ENCODE results near the gene ATP11C.

Gene ATP11C

DNA sequence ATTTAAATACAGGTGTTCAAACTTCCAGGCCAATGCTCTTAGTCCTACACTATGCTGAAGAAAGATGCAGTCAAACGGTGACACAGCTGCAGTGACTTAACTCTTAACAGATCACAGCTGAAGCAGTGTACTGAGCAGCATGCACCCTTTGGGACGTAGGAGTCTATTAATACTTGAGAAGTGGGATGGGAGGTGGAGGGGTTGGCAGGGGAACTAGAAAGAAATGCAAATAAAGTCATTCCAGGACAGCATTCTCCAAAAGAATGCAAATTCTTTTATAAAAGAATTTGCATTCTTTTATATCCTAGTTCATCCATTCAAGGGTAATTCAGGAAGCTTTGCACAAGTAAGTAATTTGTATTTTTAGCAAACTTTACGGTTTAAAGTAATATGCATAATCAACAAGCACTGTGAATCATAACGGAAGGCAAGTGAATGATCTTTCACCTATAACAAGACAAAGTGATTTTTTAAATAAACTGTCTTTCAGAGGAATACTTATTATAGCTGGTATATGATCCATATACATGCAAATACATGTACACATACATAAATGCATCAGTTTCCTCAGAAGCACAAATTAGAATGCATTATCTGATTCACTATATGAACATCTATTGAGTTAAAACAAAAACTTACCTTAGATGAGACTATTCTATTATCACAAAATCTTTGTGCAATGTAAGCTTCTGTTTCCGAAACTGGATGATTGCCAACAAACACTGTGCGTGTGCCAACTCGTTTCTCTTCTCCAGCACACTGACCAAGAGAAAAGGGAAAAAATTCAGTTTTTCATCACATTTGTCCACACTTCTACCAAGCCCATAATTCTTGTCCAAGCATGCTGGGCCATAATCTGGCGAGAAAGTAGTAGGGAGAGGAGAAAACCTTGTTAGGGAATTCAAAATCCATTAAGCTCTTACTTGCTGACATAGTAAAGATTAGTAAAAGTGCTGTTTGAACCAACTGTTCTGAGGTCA lies 106.5 kb downstream of the ATP11C start:
- H3K27ac ChIP-seq (ENCODE audit: low read length): no peak overlapping the region
- H3K4me3 ChIP-seq (ENCODE audit: low read depth in 1 of 2, low read length in 2 of 2): no peak overlapping the region
- H3K9me3 ChIP-seq (ENCODE audit: control insufficient read depth in 1 of 2, low read length in 2 of 2): no peaks in the 10 kb centered on the region
- H3K27me3 ChIP-seq (ENCODE audit: low read depth, low read length): no peaks in the 10 kb centered on the region
- H3K4me1 ChIP-seq (ENCODE audit: control insufficient read depth in 1 of 2, insufficient read depth in 2 of 2, low read length in 2 of 2): peaks cover 0 to 17% of the 10 kb centered on the region in 2 donors
- no peaks in the 10 kb centered on the region for H3K36me3 ChIP-seq (ENCODE audit: control insufficient read depth in 1 of 2, insufficient read depth in 2 of 2, low read length in 2 of 2)

DNA sequence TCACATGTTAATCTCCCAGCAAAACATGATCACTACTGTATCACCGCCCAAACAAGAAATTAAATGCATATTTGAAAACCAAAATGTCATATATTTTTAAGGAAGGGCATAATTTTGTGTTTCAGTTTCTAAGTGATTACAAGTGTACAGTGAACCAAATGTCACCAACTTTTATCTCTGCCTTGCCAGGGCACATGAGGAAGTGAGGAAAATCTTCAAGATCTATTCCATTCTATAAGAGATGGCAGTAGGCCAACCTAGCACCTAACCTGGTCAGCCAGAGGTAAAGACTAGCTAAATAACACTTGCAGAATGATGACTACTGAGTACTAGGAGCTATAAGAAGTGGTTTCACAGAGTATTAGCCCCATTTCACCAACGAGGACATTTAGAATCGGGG lies 107.2 kb downstream of the ATP11C start:
- Histone ChIP-seq H3K27me3 (ENCODE audit: low read depth, low read length) (no peaks in the 10 kb centered on the region), H3K36me3 (ENCODE audit: control insufficient read depth in 1 of 2, insufficient read depth in 2 of 2, low read length in 2 of 2) (no peaks in the 10 kb centered on the region), H3K4me1 (ENCODE audit: control insufficient read depth in 1 of 2, insufficient read depth in 2 of 2, low read length in 2 of 2) (peaks cover 0 to 17% of the 10 kb centered on the region in 2 donors), H3K27ac (ENCODE audit: low read length) (no peak overlapping the region), H3K4me3 (ENCODE audit: low read depth in 1 of 2, low read length in 2 of 2) (no peak overlapping the region), H3K9me3 (ENCODE audit: control insufficient read depth in 1 of 2, low read length in 2 of 2) (no peaks in the 10 kb centered on the region)

DNA sequence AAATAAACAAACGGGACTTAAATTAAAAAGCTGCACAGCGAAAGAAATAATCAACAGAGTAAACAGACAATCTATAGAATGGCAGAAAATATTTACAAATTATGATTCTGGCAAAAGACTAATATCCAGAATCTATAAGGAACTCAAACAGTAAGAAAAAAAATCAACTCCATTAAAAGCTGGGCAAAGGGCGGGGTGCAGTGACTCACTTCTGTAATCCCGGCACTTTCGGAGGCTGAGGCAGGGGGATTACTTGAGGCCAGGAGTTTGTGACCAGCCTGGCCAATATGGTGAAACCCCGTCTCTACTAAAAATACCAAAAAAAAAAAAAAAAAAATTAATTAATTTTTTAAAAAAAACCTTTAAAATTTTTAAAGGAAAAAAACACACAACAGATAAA lies 109.0 kb downstream of the ATP11C start:
- Histone ChIP-seq H3K4me1 (ENCODE audit: control insufficient read depth in 1 of 2, insufficient read depth in 2 of 2, low read length in 2 of 2) (peaks cover 0 to 13% of the 10 kb centered on the region in 2 donors), H3K9me3 (ENCODE audit: control insufficient read depth in 1 of 2, low read length in 2 of 2) (no peaks in the 10 kb centered on the region), H3K27ac (ENCODE audit: low read length) (no peak overlapping the region), H3K27me3 (ENCODE audit: low read depth, low read length) (no peaks in the 10 kb centered on the region), H3K4me3 (ENCODE audit: low read depth in 1 of 2, low read length in 2 of 2) (no peak overlapping the region), H3K36me3 (ENCODE audit: control insufficient read depth in 1 of 2, insufficient read depth in 2 of 2, low read length in 2 of 2) (no peaks in the 10 kb centered on the region)

DNA sequence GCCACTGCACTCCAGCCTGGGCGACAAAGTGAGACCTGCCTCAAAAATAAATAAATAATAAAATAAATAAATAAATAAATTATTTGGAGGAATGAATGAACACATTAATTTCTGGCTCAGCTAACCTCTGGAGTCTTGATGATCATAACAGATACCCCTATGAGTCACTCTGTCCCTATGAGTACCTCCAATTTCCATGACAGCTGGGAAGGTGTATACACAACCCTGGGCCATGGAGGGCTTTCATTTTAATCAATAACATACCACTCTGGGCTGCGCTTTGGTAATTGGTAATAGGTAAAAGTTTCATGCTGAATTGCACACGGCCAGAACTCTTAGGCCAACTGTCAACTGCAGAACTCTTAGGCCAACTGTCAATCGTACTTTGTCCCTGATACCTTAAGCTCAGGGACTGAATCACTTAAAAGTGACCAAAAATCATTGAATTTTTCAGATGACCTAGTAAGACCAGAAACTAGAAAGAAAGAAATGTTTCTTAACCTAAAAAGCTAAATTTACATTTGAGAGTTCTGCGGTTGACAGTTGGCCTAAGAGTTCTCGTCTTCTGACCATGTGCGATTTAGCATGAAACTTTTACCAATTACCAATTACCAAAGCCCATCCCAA lies 112.4 kb downstream of the ATP11C start:
- no peak overlapping the region for H3K27ac ChIP-seq (ENCODE audit: low read length)
- no peaks in the 10 kb centered on the region for H3K27me3 ChIP-seq (ENCODE audit: low read depth, low read length)
- H3K4me1 ChIP-seq (ENCODE audit: control insufficient read depth in 1 of 2, insufficient read depth in 2 of 2, low read length in 2 of 2): no peaks in the 10 kb centered on the region
- H3K4me3 ChIP-seq (ENCODE audit: low read depth in 1 of 2, low read length in 2 of 2): no peak overlapping the region
- H3K9me3 ChIP-seq (ENCODE audit: control insufficient read depth in 1 of 2, low read length in 2 of 2): no peaks in the 10 kb centered on the region
- no peaks in the 10 kb centered on the region for H3K36me3 ChIP-seq (ENCODE audit: control insufficient read depth in 1 of 2, insufficient read depth in 2 of 2, low read length in 2 of 2)

DNA sequence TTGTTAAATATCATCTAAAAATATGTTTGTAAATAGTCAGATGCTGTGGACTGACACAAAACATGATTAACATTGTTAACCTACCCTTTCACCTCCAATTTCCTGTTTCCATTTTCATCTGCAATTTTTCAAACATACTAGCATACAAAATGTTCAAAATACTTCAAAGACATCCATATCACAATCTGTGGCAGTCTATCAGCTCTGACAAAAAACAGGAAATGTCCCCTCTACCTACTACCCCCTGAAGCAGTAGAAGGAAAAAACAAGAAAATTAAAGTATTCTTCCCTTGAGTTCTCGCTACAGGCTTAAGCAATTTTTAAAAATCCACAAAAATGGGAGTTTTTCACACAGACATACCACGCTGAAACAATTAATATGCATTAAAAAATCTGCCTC lies 116.6 kb downstream of the ATP11C start:
- H3K36me3 ChIP-seq (ENCODE audit: control insufficient read depth in 1 of 2, insufficient read depth in 2 of 2, low read length in 2 of 2): peaks cover 0 to 3% of the 10 kb centered on the region in 2 donors
- no peak overlapping the region for H3K4me3 ChIP-seq (ENCODE audit: low read depth in 1 of 2, low read length in 2 of 2)
- H3K4me1 ChIP-seq (ENCODE audit: control insufficient read depth in 1 of 2, insufficient read depth in 2 of 2, low read length in 2 of 2): no peaks in the 10 kb centered on the region
- H3K27me3 ChIP-seq (ENCODE audit: low read depth, low read length): no peaks in the 10 kb centered on the region
- no peaks in the 10 kb centered on the region for H3K9me3 ChIP-seq (ENCODE audit: control insufficient read depth in 1 of 2, low read length in 2 of 2)
- H3K27ac ChIP-seq (ENCODE audit: low read length): no peak overlapping the region

DNA sequence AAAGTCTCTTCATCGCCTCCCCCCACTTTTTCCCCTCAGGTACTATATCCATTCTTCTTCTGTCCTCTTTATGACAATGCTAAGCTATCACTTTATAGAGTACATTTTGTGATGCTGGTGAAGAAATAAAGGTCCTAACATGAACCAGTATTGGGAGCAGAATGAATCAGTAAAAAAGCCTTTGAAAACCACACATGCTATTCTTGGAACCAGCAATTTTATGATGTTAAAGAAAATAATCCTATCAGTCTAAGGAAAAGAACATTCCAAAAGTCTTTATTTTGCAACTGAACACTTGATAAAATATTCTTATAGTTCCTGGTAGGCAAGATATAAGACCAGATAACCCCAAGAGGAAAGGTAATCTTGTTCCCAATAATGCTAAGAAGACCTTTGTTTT lies 117.1 kb downstream of the ATP11C start:
- Histone ChIP-seq H3K4me1 (ENCODE audit: control insufficient read depth in 1 of 2, insufficient read depth in 2 of 2, low read length in 2 of 2) (no peaks in the 10 kb centered on the region), H3K27ac (ENCODE audit: low read length) (no peak overlapping the region), H3K9me3 (ENCODE audit: control insufficient read depth in 1 of 2, low read length in 2 of 2) (no peaks in the 10 kb centered on the region), H3K4me3 (ENCODE audit: low read depth in 1 of 2, low read length in 2 of 2) (no peak overlapping the region), H3K36me3 (ENCODE audit: control insufficient read depth in 1 of 2, insufficient read depth in 2 of 2, low read length in 2 of 2) (peaks cover 0 to 3% of the 10 kb centered on the region in 2 donors), H3K27me3 (ENCODE audit: low read depth, low read length) (no peaks in the 10 kb centered on the region)

DNA sequence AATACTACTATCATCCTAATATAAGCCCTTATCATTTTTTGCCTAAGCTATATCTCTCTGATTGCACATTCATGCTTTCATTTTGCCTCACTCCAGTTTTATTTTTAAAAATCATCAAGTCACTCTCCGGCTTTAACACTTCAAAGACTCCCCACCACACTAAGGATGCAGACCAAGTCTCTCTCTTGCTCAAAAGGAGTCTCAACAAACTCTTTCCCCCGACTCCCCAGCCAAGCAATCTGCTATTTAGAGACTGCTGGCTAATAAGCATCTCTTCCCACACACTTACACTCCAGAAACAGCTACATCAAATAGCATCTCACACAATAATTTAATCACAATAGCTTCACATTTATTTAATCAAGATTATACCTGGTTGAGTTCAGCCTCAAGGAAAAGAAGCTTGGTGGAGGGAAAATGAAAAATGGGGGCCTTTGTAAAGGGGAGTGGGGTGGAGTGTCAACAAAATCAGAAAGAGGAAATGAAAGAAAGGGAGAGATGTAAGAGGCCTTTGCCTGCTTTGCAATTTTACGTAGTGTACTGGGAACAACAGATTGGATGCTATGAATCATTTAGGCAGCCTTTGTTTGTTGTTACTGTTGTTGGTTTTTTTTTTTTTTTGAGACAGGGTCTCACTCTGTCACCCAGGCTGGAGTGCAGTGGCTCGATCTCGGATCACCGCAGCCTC lies 120.8 kb downstream of the ATP11C start:
- Histone ChIP-seq H3K4me1 (ENCODE audit: control insufficient read depth in 1 of 2, insufficient read depth in 2 of 2, low read length in 2 of 2) (no peaks in the 10 kb centered on the region), H3K36me3 (ENCODE audit: control insufficient read depth in 1 of 2, insufficient read depth in 2 of 2, low read length in 2 of 2) (peaks cover 0 to 3% of the 10 kb centered on the region in 2 donors)

DNA sequence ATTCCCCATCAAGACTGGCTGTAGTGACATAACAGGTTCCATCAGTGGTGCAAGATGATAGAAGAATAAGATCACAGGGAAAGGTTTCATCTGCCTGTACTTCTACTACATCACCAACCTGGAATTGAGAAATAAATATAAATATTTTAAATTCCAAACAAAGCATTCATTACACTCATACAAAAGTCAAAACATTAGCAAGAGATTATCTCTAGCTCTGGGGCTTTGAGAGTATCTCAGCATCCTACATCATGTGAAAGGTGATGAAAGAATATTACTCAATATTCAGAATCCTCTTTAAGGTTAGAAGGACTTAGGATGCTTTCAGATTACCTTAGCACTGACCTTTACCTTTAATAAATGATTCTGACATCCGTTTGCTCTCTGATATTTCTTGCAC lies 128.4 kb downstream of the ATP11C start:
- Histone ChIP-seq H3K4me3 (ENCODE audit: low read depth in 1 of 2, low read length in 2 of 2) (no peak overlapping the region), H3K4me1 (ENCODE audit: control insufficient read depth in 1 of 2, insufficient read depth in 2 of 2, low read length in 2 of 2) (no peaks in the 10 kb centered on the region), H3K27me3 (ENCODE audit: low read depth, low read length) (no peaks in the 10 kb centered on the region), H3K36me3 (ENCODE audit: control insufficient read depth in 1 of 2, insufficient read depth in 2 of 2, low read length in 2 of 2) (peaks cover 9% of the 10 kb centered on the region in 2 donors), H3K9me3 (ENCODE audit: control insufficient read depth in 1 of 2, low read length in 2 of 2) (no peaks in the 10 kb centered on the region), H3K27ac (ENCODE audit: low read length) (no peak overlapping the region)

More for the DNA sequence above, 120.8 kb downstream of the ATP11C start:
- Histone ChIP-seq H3K9me3 (ENCODE audit: control insufficient read depth in 1 of 2, low read length in 2 of 2) (no peaks in the 10 kb centered on the region), H3K27me3 (ENCODE audit: low read depth, low read length) (no peaks in the 10 kb centered on the region), H3K4me3 (ENCODE audit: low read depth in 1 of 2, low read length in 2 of 2) (no peak overlapping the region), H3K27ac (ENCODE audit: low read length) (no peak overlapping the region)

DNA sequence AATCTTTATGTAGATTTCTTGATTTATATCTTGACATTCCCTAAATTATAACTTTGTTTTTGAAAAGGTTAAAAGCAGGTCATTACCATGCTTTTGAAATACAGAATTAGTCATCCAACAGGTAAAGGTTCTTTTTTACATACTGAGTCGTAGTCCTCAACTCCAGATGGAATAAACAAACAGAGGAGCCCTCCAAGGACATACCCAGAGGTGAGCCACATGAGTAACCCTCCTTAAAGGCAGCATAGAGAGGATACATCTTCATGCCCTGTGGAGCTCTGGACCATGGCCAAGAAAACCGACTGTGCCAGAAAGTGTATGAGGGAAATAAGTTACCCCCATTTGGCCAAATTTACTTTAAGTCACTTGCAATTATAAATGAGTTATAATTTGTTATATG lies 129.6 kb downstream of the ATP11C start:
- Histone ChIP-seq H3K9me3 (ENCODE audit: control insufficient read depth in 1 of 2, low read length in 2 of 2) (no peaks in the 10 kb centered on the region), H3K27ac (ENCODE audit: low read length) (no peak overlapping the region), H3K4me1 (ENCODE audit: control insufficient read depth in 1 of 2, insufficient read depth in 2 of 2, low read length in 2 of 2) (no peaks in the 10 kb centered on the region), H3K4me3 (ENCODE audit: low read depth in 1 of 2, low read length in 2 of 2) (no peak overlapping the region), H3K27me3 (ENCODE audit: low read depth, low read length) (no peaks in the 10 kb centered on the region), H3K36me3 (ENCODE audit: control insufficient read depth in 1 of 2, insufficient read depth in 2 of 2, low read length in 2 of 2) (peaks cover 9% of the 10 kb centered on the region in 2 donors)

DNA sequence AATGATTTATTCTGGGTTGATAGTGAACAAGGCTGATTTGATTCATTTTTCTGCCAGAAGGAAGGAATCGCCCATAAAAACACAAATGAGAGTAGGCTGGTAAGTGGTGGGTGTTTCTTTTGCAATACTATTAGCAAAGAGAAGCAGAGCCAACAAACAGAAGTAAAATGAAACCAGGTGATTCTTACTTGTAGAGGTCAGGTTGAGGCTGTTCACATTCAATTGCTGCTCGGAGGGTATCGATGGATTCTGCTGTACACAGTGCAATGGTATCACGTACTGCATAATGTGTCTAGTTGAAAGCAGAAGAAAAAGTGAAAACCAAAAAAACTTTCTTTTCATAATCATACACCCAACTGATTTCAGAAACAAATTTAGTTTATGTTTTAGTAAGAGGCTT lies 130.8 kb downstream of the ATP11C start:
- Histone ChIP-seq H3K27me3 (ENCODE audit: low read depth, low read length) (no peaks in the 10 kb centered on the region), H3K4me1 (ENCODE audit: control insufficient read depth in 1 of 2, insufficient read depth in 2 of 2, low read length in 2 of 2) (no peaks in the 10 kb centered on the region), H3K9me3 (ENCODE audit: control insufficient read depth in 1 of 2, low read length in 2 of 2) (no peaks in the 10 kb centered on the region), H3K4me3 (ENCODE audit: low read depth in 1 of 2, low read length in 2 of 2) (no peak overlapping the region), H3K27ac (ENCODE audit: low read length) (no peak overlapping the region), H3K36me3 (ENCODE audit: control insufficient read depth in 1 of 2, insufficient read depth in 2 of 2, low read length in 2 of 2) (peaks cover 9 to 16% of the 10 kb centered on the region in 2 donors)

DNA sequence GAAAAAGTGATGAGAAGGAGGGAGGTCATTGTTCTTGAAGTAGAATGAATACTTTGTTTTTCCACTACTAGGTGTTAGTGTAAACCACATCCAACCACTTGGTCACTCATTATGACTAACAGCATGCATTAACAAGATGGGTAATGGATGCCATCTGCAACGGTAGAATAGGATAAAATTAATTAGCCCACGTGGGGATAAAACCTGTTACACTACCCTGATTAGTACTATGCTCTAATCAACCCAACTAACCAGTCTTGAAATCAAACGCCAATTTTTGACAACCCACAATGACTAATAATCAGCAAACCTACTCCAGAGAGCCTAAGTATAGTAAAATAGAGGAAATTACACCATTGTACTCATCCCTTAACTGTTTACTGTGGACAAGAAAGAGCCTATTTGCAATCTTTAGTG lies 131.4 kb downstream of the ATP11C start:
- H3K36me3 ChIP-seq (ENCODE audit: control insufficient read depth in 1 of 2, insufficient read depth in 2 of 2, low read length in 2 of 2): peaks cover 9 to 16% of the 10 kb centered on the region in 2 donors
- no peaks in the 10 kb centered on the region for H3K27me3 ChIP-seq (ENCODE audit: low read depth, low read length)

More for the DNA sequence above, 131.4 kb downstream of the ATP11C start:
- H3K9me3 ChIP-seq (ENCODE audit: control insufficient read depth in 1 of 2, low read length in 2 of 2): no peaks in the 10 kb centered on the region
- H3K27ac ChIP-seq (ENCODE audit: low read length): no peak overlapping the region
- H3K4me3 ChIP-seq (ENCODE audit: low read depth in 1 of 2, low read length in 2 of 2): no peak overlapping the region
- H3K4me1 ChIP-seq (ENCODE audit: control insufficient read depth in 1 of 2, insufficient read depth in 2 of 2, low read length in 2 of 2): no peaks in the 10 kb centered on the region
